HG03342 (cell line): ENCODE data around the gene URB2.
"Not testable (repeated sequence)": the region's sequence is repeated elsewhere in the genome, so short reads cannot be mapped to it uniquely, and the experiment has no call there.

ENCODE experiments used
- ATAC-seq: cut with Tn5 transposase; IDR thresholded peaks from one replicate; pipeline ENCODE4 v1.9.1; 2021; ENCODE audit warnings: mild to moderate bottlenecking, moderate library complexity; ENCODE audit not compliant: unreplicated experiment

The URB2 gene

DNA sequence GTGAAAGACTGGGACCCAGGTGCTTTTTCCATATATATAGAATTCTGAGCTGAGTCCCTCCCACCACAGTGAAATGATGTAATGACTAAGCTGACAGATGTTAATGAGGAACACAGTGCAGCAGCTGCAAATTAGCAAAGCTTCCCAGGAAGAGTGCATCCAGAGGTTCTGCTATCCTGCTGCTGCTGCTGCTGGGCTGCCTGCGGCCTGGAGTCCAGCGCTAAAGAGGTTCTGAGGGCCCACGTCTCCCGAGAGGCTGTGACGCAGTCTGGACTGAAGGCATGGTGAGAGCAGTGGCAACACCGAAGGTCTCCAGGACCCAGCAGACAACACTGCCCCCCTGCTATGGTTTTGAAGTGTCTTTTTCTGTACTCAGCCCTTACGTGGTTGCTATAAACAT lies 63.9 kb downstream of the URB2 start:
- no peak for ATAC-seq

DNA sequence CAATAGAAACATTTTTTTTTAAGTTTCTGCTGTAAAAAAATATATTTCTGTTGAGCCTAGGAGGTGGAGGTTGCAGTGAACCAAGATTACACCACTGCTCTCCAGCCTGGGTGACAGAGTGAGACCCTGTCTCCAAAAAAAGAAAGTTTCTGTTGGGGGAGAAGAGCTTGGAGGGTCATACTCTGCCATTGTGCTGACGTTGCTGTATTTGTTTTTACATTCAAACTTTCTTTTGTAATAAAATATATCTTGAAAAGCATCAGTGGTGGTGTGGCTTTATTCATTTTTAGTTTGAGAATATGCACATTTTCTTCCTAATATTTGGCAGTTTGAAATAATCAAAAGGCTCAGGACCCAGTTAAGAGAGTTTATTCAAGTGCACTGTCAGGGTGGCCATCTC lies 64.6 kb downstream of the URB2 start:
- ATAC-seq = no peak

DNA sequence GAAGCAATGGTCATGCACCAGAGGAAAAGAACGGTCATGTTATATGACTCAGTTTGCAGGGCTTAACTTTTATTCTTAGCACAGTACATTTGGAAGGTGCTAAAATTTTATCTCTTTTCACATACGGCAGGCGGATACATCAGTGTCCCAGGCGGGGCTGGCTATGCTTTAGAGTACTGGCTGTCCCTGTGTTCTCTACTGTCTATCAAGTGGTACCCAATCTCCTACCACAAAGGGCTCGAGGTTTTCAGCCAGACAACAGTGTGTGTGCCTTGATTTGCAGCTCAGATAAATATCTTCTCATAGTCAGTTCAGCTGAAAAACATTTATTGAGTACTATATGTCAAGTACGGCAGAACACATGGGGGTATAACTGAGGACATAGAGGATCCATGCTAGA lies 65.3 kb downstream of the URB2 start:
- ATAC-seq = no peak

GRCh38 chr1:229693129-229693900 lies 67.3 kb downstream of the URB2 start:
- peak; percentile 54 for ATAC-seq

DNA sequence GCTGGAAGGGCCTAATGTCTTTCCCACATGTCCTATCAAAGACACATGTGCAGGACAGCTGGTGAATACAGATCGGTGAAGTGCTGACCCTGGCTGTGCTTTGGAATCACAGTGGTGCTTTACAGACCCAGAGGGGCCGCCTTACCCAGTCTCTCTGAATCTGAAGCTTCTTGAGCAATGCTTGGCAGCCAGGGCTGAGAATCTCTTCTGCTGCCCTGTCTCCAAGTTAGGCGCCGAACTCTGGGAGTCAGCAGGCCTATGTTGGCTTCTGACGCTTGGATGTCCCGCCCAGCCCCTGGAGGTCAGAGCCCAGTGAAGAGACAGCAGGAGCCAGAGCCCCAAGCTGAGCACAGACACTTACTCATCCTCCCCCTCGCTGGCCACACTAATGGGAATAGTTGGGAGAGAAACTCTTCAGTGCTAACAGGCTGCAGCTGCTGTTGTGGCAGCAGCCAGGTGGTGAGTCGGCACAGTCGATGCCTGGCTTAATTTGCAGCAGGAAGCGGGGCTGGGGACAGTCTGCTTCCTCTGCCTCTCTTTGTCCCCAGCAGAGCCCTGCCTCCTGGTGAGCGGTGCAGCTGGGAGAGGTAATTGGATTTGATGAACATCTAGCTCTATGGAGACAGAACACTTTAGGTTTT lies 68.1 kb downstream of the URB2 start:
- no peak for ATAC-seq

DNA sequence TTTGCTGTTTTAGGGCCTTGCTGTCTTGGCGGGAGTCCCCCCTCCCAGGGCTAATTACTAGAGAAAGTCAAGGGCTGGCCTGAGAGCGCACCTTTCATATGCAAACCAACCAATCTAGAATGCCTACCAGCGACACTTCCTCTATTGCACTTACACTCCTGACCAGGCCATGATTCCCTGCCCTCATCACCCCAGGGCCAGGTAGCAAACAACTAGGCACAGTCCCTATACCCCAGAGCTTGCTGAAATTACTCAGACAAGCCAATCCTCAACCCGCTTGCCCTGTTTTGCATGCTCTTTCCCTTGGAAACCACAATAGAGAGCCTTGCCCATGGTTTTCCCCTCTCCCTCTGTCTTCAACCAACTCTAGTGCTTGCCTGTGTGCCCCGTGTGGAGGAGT lies 70.3 kb downstream of the URB2 start:
- ATAC-seq = no peak

DNA sequence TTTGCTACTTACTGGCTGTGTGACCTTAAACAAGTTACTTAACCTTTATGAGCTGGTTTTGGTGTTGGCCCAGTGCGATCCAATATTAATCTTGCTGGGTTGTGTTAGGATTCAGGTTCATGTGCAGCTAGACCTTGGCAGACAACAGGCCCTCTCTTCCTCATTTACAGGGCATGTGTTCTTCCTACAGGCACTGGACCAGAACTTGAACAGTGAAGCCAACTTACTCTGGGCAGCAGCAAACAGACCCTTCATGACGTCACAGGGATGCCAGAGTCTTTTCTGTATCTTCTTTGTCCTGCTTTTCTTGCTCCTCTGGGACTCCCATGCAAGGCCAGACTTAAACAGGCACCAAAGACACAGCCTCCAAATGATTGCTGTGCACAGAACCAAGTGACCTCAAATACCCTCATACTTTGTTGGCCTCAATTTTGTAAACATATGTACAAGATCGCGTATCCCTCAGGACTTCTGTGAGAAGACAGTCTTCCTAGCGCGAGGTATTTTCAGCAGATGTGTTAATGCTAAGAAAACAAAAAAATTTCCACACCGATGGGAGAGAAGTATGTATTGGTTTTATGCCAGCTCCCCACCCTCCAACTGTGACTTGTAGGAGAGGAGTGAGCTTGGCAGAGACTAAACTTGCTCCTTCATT lies 73.7 kb downstream of the URB2 start:
- no peak for ATAC-seq

- no peak for ATAC-seq
Measured at GRCh38 chr1:229704157-229704556, 78.1 kb downstream of the URB2 start.

DNA sequence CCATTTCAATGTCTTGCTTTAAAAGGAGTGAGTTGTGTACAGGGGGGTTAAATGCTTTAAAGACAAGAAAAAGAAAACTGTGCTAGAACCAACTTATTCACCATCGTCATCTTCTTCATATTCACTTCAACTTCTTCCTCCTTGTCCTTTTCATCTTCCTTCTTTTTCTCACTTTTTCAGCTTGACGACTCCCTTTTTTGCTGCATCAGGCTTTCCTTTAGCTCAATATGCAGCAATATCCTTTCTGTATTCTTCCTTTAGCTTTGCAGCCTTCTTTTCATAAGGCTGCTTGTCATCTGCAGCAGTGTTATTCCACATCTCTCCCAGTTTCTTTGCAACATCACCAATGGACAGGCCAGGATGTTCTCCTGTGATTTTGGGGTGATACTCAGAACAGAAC lies 79.1 kb downstream of the URB2 start:
- ATAC-seq = not testable (repeated sequence)

GRCh38 chr1:229707127-229707526 lies 81.1 kb downstream of the URB2 start:
- not testable (repeated sequence) for ATAC-seq

DNA sequence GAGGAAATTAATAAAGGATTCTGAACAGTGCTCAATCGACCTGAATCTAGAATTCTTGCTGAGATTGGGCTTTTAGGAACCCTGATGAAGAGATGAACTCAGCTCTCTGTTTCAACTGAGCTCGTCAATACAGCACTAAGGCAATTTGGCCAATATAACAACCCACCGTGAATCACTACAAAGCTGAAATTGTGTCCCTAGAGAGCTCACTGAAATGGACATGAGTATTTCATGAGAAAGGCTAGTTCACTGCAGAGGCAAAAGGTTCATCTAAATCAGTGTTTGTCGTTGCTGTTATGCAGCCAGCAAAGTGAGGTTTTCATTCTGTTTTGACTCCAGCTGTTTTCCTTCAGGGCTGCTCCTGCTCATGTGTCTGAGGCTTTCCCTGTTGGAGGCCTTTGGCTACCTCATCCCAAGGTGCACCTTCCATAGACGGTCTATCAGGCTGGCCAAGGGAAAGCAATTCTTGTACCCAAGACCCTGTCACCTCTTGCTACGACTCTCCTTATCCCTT lies 83.5 kb downstream of the URB2 start:
- ATAC-seq = no peak
